Forelimb muscle (tissue), 1 donor: ENCODE measurements around the gene RFX6. TPM values are rescaled to one million over a fixed set of nuclear protein-coding genes. Genes with fewer than 3 reads are reported as not detected.

Source experiments
- DNase-seq: peaks from one replicate; pipeline ENCODE4 v3.0.0-alpha.2; 2013; ENCODE audit warnings: low read depth
- polyA plus RNA-seq: library from polyadenylated mRNA; unstranded; fragments of 120-200 nt; gene quantifications from one replicate; pipeline ENCODE4 v1.2.1, GENCODE V29; 2013; ENCODE audit not compliant: insufficient read length

The RFX6 gene
- polyA plus RNA-seq, 1 donor = not detected

DNA sequence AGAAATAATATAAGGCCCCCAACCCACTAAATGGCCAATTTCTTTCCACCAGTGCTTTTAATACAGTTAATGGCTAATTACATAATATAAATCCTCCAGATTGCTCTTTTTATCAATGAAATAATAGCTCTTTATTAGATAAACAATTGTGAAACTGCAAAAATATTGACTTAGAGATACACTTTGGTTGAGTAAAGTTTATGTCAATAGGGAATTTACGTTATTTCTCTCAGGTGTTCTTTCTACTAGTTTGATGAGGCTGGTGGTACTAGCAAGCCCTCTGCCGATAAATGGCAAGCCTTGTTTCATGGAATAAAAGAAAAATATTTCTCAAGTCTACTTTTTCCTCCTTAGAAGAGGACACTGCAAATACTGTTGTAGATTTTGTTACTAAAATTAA is 18.9 kb downstream of the RFX6 start:
- no peak for DNase-seq

DNA sequence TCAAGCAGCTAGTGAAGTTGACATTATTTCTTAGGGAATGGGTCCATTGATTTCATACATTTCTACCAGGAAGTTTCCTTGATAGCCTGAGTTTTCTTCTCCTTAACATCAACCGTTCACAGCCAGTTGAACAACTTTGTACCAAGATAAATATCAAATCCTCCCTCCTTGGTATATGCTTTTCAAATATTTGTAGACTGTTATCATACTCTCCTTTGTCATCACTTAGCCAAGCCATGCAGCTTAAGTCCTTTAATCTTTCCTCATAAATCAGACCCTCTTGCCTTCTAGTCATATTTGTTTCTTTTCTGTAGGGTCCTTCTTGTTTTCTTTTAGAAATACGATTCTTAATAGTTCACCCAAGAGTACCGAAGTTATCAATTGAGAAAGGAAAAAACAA is 25.6 kb downstream of the RFX6 start:
- DNase-seq = no peak

DNA sequence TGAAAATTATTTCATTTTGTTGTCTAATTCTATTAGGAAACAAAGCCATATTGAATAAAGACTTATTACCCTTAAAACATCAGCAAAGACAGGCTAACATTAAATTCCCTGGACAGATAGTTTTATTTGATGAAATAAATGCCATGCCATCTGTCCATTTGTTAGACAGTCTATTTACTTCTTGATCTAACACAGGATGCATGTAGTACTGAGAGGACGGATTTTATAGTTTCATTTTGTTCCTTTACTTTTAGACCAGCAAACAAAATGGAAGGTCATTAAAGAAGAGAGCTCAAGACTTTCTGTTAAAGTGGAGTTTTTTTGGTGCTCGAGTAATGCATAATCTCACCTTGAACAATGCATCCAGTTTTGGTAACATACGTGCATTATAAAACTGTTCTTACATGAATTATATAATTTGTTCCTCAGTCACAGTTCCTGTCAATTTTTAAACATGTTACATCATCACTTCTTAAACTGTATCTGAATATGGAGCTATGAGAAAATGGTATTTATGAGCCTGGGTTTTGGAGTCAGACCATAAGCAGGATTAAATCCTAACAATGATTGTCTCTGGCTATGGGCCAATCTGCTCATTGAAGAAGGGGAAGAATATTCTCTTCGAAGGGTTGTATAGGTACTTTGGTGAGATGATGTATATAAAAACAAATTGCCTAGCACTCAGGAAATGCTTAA is 46.0 kb downstream of the RFX6 start:
- DNase-seq = no peak

DNA sequence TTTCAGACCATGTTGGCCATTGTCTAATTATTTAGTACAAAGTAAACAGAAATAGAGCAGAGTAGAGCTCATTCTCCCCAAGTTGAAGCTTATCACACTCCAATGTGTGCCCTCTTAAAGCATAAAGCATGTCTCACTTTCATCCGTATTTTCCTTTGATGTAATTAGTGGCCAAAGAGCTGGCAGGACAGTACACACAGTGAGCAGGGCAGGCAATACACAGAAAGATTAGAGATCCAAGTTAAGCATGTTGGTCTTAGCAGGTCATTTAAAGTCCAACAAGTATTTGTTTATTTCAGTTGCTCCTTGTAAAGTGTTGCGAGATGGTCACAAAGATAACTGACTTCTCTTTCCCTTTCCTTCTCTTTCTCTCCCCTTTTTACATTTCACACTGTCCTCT is 47.2 kb downstream of the RFX6 start:
- no peak for DNase-seq

DNA sequence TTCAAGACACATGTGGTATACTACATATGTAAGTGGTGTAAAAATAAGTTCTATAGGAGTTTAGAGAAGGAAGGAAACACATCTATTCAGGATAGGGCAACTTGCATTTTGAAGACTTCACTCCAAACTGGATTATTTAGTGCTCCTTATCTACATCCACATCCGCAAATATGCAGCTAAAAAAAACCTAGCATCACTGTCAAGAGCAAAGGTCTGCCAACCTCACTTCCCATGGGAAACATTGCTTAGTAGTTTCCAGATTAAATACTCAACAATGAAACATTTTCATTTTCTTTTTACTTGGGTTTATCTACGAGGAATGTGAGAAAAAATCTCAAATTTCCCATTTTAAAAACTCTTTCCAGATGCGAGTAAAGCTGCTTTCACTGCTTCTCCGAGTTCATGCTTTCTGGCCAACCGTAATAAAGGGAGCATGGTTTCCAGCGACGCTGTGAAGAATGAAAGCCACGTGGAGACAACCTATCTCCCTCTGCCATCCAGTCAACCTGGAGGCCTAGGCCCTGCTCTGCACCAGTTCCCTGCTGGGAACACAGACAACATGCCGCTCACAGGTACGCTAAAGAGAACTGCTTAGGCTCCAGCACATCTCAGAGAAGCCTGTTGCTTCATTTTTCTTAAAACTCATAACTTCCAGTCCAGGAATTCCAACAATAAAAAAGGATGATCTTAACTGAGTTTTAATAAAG is 48.2 kb downstream of the RFX6 start:
- no peak for DNase-seq

DNA sequence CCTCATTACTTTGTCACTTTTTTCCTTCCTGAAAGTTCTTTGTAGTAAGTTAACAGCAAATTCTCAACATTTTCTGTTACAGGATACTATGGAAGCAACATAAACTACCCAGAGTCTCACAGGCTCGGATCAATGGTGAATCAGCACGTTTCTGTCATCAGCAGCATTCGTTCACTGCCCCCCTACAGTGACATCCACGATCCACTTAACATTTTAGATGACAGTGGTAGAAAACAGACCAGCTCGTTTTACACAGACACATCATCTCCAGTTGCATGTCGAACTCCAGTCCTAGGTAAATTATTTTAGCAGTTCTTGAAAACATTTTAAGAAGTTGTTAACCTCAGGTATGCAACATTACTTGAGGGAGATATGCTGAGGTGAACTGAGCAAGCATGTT is 51.6 kb downstream of the RFX6 start:
- no peak for DNase-seq

DNA sequence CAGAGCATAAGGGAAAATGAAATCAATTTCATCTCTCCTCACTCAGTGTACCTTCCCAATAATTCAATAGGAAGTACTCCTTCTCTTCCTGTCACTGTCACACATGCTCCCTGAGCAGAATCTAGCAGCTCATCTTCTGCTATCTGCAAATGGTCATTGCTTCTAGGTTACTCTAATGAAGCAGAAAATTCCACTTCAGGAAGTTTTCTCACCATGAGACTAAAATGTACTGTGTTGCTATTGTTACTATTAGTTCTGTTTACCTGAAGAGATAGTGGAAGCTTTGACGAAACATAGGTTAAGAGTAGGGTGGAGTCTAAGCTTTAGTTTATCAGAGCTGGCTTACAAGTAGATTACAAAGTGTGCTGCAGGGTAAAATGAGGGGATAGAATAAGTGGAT is 52.8 kb downstream of the RFX6 start:
- DNase-seq = no peak

DNA sequence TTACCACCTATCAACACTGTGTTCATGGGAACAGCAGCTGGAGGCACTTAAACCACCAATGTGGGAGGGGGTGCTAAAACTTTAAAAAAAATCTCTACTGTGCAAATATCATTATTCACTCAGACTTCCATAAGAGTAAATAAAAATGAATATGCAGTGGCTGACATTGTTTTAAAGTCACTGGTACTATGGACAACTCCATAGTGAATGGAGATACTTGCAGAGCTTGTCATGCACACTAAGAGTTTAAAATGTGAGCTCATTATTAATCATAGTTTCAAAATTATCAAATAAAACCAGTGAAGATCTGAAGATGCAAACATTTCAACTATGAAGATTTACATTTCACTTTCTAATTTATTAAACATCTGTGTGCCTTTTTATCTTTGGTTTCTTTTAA is 54.4 kb downstream of the RFX6 start:
- DNase-seq = no peak

DNA sequence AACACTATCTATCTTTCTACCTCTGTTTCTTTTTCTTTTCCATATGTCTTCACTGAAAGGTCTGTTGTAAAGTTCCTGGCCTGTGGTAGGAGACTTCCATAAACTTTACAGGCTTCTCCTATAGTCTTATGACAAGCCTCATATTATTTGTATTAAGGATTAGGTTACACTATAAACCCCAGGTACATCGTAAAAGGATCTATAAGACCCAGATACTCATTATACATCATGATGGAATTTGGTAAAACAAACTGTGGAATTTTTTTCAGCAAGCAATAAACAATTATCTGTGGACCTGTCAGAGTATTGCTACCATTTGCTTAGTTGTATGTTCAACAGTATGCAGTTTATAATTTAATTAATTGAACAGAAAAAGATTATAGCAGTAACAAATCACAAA is 55.5 kb downstream of the RFX6 start:
- no peak for DNase-seq

DNA sequence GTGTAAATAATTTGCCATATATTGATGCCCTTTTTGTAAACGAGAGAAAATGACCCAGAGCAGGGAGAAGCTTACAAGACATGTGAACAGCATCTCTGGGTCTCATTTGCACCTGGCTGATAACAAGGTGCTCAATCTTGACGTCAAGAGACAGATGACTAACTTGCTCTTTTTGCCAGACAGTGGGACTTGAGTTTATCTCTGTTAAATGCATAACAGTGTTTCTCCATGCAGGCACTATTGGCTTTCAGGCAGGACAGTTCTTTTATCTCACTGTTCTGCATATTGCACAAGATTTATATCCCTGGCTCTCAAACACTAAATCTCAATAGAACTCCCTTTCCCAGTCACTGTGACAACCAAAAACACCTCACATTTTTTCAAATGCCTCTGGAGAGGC is 56.4 kb downstream of the RFX6 start:
- no peak for DNase-seq

DNA sequence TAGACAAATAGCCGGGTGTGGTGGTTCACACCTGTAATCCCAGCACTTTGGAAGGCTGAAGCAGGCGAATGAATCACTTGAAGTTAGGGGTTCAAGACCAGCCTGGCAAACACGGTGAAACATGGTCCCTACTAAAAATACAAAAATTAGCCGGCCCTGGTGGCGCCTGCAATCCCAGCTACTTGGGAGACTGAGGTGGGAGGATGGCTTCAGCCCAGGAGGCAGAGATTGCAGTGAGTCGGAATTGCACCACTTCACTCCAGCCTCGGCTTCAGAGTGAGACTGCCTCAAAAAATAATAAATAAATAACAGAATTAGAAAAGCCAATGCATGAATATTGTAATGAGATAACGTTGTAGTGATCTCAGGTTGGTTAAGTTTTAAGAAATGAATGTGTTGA is 61.3 kb downstream of the RFX6 start:
- DNase-seq = no peak

DNA sequence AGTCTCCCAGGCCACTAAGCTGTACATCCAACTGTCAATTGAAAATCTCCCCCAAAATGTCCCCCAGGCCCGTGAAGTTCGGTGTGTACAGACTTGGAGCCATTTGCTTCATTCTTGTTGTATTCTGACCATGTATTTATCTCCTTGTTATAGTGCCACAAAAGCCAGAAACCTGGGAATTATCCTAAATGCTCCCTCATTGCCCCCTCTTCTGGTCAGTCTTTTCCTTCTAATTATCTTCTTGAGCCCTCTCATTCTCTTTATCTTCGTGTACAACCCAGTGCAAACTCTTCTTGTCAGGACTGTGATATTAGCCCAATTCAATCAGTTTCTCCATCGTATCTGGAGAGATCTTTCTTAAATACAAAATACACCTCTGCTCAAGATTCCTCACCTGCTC is 64.7 kb downstream of the RFX6 start:
- no peak for DNase-seq

DNA sequence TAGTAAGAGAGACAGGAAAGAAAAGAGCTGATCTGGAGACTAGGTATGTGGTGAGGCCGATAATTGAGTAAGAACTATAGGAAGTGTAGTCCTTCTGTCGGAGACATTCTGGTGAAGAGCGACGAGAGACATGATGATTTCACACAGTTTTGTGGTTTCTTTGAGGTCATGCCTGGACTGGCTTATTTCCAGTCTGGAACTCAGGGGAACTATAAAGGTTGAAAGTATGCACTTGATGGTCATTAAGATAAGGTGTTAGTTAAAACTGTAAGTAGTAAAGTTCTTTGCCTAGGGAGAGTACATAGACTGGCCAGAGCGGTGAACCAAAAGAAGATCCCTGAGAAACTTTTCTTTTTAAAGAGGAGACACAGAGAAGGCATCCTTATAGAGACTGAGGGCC is 68.8 kb downstream of the RFX6 start:
- no peak for DNase-seq

DNA sequence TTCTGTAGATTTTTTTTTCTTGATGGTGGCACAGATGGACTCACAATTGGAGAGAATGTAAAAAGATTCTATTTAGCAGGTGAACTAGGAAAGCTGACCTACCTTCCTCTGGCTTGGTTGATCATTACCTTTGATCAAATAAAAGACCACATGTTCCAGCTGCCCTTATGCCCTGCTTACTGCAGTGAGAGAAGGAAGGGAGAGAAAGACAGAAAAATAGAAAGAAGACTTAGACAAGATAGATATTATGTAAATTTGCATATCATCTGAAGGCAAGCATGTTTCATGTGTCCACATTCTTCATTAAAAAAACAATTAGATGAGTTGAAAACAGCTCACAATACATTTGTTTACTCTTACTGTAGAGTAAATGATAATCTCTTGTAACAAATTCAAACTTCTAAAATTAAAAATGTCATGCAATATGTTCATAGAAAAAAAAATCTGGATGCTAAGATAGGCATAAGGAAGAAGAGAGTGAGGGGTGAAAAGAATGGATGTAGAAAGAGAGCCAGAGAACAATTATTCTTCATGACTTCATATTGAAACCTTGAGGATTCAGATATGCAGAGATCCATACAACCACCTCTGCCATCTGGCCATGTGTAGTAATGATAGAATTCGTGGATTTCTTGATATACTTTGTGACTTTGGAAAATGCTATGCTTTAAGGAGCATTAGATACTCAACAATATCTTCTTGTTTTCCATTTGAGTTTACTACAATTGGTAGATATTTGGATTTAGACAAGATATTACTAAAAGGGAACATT is 71.7 kb downstream of the RFX6 start:
- DNase-seq = no peak

DNA sequence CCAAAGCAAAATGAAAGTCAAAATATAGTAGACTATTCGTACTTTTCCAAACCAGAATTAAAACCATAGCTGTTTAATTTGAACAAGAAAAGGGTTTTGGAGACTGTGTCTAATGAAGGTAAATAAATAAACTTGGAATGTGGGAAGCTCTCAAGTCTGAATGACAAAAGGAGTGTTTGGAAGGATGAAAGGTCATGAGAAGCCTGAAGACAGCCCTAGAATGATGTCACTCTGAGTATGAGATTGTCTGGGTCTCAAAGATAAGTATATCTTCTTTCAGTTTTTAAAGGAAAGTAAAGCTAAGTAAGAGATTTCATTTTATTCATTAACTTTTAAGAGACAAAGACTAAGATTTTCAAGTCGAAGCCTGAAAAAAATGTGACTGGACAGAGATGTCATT is 72.9 kb downstream of the RFX6 start:
- no peak for DNase-seq

DNA sequence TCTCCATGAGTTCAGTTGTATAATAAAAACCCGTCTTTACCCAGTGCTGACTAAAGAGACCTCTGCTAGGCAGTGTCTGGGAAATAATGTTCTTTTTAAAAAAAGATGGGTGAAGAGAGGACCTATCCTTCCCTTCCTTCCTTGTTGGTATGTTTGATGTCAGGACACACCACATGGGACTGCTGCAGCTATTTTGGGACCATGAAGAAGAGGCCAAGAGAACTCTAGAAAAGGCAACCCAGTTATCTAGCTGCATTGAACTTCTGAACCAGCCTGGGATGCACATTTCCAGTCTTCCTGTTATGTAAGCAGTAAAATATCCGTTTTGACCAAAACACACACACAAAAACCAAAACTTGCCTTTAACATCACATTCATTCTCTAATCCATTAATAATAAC is 77.3 kb downstream of the RFX6 start:
- no peak for DNase-seq

DNA sequence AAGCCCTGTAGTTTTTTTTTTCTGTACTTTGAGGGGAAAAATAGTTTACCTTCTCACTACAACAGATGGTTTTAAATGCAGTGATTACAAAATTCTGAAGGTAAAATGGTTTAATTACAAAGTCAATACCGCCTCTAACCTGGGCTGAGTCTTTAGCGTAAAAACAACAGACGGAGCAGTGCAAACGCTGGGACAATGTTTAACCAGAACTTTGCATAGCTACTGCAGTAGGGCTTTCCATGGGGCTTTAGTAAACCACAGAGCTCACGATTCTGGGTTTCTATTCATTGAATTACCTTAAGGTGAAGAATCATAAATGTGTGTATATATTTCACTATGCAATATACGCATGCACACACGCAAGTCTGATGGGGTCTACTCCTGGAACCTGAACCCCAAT is 77.9 kb downstream of the RFX6 start:
- DNase-seq = no peak

DNA sequence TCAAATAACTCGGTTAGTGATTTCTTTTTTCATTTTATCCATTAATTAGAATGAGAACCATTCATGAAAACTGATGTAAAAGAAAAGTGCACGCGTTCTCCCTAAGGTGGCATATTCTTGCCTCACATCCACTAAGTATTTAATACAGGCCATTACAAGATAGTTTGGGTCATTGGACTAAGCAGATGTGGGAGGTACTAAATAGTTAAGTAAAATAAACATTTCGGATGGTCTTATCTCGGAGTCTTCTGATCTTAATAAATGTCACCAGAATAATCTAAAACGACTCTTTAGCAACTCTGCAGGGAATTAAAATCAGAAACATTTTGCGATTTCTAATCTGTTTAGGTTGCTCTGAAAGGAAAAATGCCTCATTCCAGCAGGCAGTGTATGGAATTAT is 78.7 kb downstream of the RFX6 start:
- DNase-seq = no peak

DNA sequence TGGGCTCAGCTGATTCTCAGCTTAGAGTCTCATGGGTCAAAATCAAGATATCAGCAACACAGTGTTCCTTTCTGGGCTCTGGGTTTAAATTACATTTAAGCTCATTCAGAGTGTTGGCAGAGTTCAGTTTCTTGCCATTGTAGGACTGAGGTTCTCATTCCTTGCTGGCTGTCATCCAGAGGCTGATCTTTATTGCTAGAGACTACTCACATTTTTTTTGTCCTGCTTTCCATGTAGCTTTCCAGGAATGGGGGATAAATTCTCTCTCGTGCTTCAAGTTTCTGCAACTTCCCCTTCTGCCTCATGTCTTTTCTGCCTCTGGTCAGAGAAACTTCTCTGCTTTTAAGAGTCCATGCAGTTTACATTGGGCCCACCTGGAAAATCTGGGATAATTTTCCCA is 86.9 kb downstream of the RFX6 start:
- no peak for DNase-seq

DNA sequence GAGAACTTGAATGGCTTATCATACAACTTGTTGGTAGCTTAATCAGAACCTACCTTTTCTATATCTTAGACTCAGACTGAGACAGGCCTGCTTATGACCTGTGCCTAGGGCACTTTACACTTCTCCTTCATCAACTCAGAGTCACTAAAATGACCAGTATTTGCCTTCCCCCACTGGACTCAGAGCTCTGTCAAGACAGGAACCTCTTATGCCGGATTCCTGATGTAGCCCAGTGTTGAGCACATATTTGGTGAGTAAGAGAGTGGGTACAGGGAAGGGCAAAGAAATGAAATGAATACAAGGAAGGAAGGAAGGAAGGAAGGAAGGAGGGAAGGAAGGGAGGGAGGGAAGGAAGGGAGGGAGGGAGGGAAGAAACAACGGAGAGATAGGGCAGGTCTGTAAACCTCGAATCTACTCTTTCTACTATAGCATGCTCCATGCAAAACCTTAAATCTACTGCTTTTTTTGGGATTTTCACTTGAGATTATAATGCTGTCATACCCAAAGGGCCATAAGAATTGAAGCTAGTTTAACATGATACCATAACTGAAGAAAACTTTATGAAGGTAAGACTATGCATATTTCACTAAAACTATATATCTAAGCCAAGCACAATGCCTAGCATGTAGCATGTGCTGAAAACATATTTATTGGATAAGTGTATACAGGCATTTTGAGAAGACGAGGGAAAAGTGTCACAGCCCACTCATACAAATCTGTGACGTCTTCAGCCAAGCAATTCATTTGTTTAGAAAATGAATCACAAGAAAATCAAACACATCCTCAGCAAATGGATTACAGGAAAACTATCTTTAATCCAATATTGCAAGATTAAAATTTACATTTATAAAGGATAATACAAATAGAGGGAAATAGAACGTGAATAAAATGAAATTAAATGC is 89.9 kb downstream of the RFX6 start:
- no peak for DNase-seq

DNA sequence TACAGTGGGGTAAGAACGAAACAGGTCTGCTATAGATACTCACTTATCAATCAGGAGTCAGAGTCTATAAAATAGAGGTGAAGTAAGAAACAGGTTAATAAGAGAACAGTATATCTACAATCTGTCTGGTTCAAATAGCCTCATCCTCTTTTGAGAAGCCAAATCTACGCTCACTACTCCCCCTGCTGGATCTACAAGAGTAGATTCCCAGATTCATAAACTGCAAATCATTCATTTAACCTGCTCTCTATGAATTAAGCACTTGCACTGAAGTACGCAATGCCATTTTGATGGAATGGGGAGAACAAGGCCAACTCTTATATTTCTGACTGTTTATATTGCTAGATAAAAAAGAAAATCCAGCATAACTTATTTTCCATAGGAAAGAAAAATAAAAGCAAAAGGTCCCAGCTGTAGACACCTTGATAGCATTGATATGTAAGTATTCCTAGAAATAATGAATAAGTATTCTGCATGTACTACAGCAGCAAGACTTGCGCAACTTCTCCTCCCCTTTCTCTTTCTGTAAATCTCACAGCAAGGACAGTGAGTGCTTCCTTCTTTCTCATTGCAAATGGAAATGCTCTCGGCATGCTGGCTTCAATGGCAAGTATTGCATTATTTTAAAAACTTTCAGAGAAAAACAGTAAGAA is 92.3 kb downstream of the RFX6 start:
- DNase-seq = no peak
